Measurements from ENCODE around the gene HDLBP.

DNA sequence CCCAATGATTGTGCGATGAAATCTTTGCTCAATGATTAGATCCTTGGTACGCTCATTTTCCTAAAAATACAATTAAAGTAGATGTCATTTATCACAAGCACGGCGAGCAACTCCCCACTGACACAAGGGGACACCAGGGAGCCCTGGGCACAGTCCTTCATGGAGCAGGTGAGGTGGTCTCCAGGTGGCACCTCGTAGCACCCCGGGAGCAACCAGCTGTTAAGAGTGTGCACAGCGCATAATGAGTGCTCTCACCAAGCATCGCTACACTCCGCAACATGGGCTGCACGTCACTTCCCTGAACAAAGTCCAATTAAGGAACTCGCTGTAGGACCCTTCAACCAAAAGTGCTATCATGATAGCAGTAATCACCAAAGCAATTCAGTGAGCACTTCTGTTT lies 67.2 kb downstream of the HDLBP start:
- TF ChIP-seq, protein P1, sequence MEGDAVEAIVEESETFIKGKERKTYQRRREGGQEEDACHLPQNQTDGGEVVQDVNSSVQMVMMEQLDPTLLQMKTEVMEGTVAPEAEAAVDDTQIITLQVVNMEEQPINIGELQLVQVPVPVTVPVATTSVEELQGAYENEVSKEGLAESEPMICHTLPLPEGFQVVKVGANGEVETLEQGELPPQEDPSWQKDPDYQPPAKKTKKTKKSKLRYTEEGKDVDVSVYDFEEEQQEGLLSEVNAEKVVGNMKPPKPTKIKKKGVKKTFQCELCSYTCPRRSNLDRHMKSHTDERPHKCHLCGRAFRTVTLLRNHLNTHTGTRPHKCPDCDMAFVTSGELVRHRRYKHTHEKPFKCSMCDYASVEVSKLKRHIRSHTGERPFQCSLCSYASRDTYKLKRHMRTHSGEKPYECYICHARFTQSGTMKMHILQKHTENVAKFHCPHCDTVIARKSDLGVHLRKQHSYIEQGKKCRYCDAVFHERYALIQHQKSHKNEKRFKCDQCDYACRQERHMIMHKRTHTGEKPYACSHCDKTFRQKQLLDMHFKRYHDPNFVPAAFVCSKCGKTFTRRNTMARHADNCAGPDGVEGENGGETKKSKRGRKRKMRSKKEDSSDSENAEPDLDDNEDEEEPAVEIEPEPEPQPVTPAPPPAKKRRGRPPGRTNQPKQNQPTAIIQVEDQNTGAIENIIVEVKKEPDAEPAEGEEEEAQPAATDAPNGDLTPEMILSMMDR (conservative IDR thresholded peaks at IDR 0.05; ENCODE audit: low read depth, low read length) = no peak
- no peak for TF ChIP-seq FOS (IDR thresholded peaks at IDR 0.05; ENCODE audit: low read depth, low read length)
- TF ChIP-seq POLR2A (IDR thresholded peaks at IDR 0.05; ENCODE audit: low read depth, low read length) = no peak
- TF ChIP-seq RAD21 (IDR thresholded peaks at IDR 0.05; ENCODE audit: low read length) = no peak
